NCI-H2029 treated with DMSO at 0.1 percent for 48 hours (cell line): Measurements from ENCODE around the gene CCPG1.

Experiments used
- DNase-seq: peaks from one replicate; lab custom pipeline; 2025; lab: John Stamatoyannopoulos, UW

CCPG1 gene

DNA sequence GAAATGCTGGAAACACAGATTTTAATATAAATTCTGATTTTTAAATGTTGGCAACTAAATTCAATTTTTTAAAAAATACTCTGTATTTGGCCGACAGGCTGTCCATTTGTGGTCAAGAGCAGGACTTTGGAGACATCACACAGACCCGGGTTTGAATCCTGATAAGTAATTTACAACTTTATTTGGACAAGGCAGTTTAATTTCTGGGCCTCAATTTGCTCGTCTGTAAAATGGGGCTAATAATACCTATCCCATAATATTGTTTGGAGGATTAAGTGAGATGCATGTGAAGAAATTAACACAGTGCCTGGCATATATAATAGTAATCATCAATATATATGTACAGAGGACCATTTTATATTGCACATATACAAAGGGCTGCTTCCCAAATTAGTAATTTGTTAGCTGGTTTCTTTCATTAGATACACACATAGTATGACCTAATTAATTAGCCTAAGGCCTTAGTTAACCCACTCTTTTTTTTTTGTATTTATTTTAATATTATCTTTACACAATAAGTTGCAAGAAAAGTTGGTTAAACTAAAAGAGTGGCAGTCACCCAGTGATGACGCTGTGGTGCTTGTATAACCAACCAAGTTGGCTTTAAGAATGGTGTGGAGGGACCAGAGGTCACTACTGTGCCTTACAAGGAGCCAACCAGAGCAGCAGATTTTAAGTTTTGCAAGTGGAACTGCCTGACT, 88.5 kb downstream of the CCPG1 start:
- DNase-seq, result no peak

- DNase-seq, result peak; percentile 50
Measured at GRCh38 chr15:55318588-55319494, 89.3 kb downstream of the CCPG1 start, which contains the start of the genes PIGB and PIGBOS1. Gene PIGB, plus strand, starts transcription at chr15:55319222. Its CDS starts 29 bp downstream, at chr15:55319251. Gene PIGBOS1, minus strand, starts transcription at chr15:55319123. Its CDS starts 1,331 bp downstream, at chr15:55317792.
